CD4-positive, alpha-beta T cell treated with Interleukin-17A for 1 hour (primary cell): ENCODE results near the gene CSH2.

Experiments used
- DNase-seq: peaks from one replicate; pipeline ENCODE4 v3.0.0-alpha.2; 2020

The CSH2 gene

DNA sequence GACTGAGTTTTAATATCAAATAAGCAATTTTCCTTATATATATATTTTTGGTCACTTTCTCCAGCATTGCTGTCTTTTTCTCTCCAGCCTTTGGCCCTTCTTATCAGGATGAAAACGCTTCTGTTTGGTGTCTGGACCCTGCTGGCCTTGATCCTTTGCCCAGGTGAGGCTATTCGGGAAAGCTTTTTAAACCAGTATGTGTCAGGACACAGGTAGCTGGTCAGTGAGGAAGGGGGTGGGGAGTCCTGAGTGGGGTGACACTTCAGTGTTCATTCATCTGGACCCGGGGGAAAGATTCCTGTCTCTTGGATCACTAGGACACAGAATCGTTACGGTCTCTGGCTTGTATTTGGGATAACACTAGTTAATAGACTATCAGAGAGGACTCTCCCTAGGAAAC lies 18.8 kb downstream of the CSH2 start:
- no peak for DNase-seq

DNA sequence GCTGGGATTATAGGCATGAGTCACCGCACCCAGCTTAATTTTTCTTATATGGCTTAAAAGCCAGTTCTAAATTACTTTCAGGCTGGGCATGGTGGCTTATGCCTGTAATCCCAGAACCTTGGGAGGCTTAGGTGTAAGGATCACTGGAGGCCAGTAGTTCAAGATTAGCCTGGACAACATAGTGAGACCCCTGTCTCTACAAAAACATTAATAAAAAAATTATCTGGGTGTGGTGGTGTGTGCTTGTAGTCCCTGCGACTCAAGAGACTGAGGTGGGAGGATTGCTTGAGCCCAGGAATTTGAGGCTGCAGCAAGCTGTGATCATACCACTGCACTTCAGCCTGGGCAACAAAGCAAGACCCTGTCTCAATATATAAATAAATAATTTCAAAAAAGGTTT lies 20.2 kb downstream of the CSH2 start:
- DNase-seq = no peak

DNA sequence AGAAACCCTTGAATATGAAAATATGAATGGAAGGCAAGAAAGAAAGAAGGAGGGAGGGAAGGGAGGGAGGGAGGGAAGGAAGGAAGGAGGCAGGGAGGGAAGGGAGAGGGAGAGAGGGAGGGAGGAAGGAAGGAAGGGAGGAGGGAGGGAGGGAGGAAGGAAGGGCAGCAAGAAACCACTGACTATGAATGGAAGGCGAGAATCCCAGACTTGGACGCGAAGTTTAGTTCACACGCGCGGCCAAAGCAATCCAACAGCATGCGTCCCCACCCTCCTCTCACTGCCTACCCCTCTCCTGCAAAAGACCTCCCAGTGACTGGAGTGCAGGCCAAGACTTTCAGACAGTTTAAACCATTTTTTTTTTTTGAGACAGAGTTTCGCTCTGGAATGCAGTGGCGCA lies 23.1 kb downstream of the CSH2 start:
- no peak for DNase-seq

DNA sequence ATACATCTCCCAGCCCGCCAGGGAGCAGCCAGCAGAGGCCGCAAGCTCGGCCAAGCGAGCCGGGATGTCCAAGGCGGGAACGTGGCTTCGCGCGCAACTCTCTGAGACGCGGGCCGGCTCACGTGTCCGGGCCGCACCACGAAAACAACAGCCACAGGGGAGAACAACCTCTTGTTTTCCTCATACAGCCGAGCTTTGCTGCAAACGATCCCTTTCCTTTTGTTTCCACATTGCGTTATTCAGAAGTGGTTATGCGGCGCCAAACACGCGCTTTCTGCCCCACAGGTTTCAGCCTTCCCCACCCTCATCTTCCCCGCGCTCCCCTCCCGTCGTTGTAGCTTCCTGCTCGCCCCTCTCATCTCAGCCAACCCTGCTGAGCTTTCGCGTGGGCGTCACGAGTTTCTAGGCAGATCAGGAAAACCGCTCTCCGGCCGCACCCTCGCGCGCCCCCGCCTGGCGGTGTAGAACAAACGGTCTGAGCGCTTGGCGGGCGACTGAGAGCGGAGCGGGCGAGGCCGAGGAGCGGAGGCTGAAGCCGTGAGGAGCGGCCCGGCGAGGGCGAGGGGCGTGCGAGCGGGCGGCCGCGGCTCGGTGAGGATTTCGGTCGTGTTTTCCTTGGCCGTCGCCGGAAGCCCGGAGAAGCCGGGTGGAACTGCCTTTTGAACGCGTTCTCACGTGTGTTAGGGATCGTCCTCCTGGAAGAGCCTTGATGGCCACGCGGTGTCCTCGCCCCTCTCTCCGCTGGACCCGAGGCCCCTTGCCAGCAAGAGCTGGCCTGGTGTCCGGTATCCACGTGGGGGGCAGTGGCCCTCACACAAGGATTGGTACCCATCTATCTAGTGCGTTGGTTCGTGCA lies 24.4 kb downstream of the CSH2 start:
- DNase-seq = peak; percentile 95

DNA sequence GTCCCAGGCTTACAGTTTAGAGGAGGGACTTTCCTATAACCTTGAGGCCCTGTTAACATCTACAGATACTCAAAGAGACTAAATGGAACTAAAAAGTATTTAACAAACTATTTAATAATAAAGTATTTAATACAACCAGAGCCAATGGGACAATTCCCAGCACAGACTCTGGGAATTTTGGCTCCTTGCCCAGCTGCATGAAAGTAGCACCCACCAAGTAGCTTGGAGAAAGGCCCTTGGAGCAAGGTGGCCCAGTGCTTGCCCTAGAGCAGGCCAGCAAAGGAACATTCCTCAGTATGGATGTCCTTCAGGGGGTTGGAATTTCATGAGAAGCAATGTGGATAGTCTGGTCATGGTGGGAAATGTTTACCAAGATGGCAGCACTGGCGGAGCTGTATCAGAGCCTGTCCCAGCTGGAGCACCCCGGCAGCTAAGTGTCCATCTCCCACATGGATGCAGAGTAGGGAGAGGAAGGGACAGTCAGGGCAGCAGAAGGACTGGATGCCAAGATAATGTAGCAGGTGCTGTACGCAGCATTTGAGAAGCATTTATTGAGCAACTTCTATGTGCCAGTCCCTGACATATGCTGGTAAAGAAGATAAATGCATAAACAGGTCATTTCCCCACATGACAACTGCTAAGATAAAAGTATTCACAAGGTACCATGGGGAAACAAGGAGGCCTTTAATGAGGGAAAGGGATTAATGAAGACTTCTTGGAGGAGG lies 25.8 kb downstream of the CSH2 start:
- no peak for DNase-seq

DNA sequence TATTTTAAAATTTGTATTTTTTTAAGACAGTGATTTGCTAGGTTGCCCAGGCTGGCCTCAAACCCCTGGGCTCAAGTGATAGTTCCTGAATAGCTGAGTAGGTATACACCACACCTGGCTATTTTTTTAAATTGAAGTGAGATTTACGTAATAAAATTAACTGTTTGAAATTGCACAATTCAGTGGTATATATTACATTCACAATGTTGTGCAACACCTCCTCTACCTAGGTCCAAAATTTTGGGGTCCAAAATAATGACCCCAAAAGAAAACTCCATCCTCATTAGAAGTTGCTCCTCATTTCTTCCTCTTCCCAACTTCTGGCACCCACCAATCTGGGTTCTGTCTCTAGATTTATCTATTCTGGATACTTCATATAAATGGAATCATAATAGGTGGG lies 28.0 kb downstream of the CSH2 start:
- DNase-seq = no peak

DNA sequence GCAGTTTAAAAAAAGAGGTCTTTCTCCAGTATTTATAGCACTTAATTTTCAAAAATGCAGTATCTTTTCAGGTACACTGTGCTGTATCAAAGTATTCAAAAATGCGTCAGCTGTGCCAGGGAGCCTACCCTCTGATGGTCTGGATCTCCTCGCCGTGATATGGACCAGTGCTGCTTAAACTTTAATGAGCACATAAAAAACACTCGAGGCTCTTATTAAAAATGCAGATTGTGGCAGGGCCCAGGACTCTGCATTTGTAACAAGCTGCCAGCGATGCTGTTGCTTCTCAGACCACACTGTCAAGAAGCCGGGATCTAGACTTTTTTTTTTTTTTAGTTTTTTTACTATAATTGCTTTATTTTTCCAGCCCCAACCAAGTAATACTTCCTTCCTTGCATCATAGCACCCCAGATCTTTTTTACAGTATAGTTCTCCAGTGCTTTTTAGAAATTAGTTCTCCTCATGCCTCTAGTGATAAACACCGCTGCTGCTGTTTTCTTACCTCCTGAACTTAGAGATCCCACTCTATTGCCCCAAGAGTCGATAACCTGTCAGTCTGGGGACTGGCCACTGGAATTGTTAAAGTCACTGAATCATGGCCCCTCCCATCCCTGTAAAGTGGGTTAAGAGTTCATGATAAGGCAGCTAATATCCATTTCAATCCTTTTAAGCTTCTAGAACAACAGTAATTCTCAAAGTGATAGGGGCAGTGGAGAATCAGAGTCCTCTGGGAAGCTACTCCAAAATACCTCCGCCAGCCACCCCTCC lies 29.4 kb downstream of the CSH2 start:
- no peak for DNase-seq

DNA sequence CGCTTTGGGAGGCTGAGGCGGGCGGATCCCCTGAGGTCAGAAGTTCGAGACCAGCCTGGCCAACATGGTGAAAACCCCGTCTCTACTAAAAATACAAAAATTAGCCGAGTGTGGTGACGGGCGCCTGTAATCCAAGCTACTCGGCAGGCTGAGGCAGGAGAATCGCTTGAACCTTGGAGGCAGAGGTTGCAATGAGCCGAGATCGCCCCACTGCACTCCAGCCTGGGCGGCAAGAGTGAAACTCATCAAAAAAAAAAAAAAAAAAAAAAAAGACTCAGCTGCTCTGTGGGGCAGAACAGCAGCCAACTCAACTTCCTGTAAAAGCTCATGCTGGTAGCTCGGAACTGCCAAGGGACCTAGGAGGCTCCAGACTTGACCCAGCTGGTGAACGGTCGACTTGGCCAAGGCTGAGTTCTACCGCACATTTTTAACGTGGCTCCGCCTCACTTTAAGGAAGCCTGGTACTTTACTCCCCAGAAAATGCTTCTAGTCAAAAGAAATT lies 30.0 kb downstream of the CSH2 start:
- DNase-seq = peak; percentile 52

DNA sequence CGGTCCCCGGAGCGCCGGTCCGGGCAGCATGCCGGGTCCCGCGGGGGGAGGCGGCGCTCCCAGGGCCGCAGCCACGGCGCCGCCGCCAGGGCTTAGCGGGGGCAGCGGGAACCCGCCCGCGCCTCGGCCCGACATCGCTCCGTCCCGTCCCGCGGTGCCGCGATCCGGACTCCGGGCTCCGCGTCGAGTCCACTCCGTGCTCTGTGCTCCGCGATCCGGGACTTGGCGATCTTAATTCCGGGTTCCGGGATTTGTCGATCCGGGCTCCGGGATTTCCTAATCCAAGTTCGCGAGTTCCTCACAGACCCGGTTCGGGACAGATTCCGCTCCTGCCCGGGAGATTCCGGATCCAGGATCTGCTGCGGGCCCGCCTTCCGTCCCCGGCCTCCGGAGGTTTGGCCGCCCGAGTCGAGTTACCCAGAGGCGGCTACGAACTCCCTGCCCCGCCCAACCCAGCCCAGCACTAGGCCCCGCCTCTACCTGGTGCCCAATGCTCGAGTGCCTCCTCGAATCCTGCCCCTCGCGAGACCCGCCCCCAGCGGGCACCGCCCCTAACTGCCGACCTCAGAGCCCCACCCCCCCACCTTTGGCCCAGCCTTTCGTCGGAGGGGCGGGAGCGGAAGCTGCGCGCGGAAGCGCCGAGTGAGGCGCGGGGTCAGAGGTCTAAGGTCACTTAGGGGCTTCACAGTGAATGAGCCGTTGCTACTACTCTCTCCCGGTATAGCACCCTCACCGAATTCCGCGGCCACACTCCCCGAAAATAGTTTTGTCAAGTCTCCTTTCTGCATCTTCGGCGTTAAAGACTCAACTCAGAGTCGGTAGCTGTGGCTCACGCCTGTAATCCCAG lies 30.7 kb downstream of the CSH2 start, which contains the start of gene SMARCD2:
TSS of gene SMARCD2 (minus strand) at position 146 of the 847 bp plus-strand sequence. CDS start at position 135, 11 bp downstream.
- DNase-seq = peak; percentile 99

DNA sequence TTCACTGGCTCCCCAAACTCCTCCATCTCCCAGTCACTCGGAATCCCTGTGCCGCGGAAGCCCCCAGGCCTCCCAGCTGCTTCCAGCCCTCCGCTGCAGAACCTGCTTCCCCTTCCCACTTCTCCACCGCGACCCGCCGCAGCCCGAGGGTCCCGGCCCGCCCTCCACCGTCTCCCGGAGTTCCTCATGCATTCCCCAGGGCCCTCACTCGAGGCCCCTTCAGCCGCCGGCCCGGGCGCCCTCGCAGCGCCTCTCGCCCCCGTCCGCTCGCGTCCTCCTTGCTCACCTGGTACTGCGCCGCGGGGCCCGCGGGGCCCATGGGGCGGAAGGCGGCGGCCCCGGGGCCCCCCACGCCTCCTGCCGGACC lies 31.3 kb downstream of the CSH2 start:
- DNase-seq = no peak

DNA sequence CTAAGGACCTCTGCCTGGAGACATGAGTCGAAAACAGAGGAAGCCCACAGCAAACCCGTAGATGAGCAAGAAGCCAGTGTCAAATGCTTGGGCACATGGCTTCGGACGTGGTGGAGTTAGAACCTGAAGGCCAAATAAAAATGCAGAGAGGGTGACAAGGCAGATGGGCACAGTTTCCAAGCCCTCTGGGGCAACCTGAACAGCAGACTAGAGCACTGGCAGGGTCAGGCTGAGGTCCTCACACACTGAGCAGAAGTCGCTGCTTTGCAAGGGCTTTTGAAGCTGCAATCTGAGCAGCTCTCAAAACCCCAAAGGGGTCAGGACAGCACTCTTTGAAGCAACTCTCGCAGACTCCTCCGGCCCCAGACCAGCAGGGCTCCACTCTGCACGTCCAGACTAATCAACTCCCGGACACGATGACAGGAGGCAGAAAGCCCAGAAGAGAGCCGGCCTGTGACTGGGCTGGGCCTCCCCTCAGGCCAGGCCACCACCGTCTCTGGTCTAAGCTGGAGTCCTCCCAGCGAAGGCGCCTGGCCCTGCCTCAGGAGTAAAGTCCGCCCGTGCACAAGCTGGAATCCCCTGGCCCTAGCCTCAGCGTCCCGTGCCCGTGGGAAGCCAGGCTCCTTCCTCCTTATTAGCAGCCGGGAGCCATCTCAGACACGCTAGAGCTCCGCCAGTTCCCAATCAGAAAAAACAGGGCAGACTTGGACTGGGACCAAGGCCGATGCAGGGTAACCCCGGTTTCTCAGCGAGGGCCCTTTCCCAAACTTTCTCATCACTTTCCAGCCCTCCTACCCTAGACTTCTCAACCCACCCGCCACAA lies 31.9 kb downstream of the CSH2 start:
- no peak for DNase-seq

DNA sequence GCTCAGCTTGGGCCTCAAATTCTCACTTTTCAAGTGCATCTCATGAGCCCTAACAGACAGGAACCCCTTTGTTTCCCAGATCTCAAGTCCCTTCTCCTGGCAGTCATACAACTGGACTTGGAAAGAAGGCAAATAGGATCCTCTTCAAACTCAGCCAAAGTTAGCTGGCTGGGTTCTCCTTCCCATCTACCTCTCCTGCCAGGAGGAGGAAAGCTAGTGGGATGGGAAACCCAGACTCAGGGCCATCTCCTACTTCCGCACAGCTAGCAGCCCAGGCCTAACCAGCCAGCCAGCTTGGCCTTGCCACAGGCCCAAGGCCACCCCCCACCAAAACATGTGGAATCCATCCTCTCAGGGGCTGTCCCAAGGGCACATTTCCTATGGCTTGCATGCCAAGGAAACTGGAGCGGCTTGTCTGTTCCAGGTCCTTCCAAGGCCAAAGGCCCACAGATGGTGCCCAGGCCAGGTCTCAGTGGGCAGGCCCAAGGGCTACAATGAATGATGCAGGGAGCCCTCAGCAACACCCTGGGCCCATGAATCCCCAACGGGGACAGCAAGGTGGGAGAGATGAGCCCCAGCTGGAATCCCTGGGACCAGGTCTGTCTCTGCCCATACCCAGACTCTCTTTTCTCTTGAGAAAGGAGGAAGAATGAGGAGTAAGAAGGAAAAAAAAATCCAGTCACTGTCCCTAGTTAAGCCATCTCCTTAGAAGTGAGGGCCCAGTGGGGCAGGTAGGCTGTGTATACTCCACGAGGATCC lies 32.7 kb downstream of the CSH2 start:
- DNase-seq = no peak

DNA sequence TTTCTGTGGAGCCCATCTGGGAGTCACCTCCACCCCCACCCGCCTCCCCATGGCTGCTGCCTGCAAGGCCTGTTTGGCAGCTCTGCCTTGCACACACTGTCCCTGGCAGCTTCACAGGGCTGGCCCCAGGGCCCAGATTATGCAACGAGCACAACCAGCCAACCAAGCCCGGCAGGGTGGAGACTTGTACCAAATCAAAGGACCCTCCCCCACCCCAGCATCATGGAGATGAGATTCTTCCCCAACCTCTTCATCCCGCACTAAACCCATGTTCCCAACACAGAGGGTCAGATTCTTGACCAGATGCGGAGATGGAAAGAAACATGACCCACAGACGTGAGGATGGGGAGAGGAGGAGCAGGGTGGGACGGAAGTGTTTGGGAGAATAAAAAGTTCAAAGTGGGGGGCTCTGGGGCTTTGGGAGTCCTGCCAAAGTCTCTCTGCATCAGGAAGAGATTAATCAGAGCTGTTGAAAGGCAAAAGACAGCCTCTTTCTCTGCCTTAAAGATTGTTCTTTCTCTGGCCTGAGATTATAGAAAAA lies 34.8 kb downstream of the CSH2 start:
- DNase-seq = no peak

DNA sequence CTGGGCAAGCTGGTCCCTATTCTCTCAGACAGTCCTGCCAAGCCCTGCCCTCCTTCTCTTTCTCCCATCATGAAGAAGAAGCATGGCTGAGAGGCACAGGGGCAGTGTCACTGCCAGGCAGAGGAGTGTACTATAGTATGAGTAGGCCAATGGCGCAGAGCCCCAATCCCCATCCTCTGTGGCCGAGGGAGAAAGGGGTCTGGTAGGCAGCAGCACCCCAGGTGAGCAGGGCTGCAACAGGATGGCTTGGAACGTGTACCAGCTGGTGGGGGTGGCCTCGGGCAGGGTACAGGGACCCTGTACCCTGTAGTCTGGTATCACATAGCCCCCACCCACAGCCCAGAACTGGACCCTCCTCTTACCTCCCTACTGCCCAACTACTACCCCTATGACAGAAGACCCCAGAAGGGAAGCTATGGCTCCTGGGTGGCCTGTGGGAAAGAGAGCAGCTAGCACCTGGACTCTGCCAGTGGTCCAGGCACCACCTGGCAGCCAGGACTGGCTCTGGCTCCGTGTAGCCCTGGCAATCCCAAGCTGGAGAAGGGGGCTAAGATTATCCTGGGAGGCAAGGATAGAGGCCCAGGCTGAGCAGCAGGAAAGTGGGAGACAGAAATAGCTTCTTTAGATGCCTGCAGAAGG lies 35.4 kb downstream of the CSH2 start:
- DNase-seq = no peak

DNA sequence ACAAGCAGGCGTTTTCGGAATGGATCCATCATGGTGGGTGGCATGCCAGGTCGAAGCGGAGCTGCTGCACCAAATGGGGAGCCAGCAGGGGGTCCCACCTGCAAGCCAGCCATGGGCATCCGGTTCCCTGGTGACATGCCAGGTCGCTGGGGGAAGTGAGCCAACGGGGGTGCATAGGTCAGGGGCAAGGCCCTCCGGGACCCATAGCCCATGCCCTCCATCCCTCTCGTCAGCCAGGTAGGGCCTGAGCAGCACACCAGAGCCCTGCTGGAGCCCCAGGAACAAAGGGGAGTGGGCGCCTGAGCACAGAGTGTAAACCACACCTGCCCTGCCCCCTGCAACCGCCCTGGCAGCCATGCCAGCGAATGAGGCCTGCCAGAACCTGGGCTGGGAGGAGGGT lies 36.0 kb downstream of the CSH2 start:
- DNase-seq = no peak

DNA sequence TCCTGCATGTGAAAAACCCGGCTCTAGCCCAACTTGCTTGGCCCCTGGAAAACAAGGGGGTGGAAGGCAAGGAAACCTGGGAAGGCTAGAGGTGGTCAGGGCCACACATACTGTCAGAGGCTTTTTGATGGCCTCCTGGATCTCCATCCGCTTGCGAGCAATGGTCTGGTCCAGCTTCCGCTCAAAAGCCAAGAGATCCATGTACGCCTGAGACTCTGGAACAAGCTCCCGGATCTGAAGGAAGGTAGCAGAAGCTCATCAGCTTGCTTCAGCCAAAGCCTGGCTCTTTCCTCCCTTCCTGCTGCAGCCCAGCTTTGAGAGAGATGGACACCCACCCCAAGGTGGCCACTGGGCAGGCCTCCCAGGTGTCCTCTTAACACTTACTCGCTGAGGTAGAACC lies 36.7 kb downstream of the CSH2 start:
- DNase-seq = no peak

DNA sequence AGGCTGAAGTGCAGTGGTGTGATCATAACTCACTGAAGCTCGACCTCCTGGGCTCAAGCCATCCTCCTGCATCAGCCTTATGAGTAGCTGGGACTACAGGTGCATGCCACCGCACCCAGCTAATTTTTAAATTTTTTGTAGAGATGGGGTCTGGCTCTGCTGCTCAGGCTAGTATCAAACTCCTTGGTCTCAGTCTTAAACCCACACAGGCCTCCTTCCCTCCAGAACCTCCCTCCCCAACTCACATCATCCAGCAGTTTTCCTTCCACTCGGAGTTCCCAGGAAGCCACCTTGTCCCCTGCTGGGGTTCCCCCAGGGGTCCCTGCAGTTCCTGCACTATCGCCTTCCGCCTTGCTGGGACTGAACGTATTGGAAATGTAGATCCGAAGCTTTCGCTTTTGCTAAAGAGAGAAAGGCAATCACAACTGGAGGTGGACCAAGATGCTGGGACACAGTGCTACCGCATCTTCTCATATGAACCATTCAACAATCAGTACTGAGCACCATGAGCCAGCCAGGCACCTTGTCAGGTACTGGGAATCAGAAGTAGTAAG lies 38.2 kb downstream of the CSH2 start:
- DNase-seq = no peak

DNA sequence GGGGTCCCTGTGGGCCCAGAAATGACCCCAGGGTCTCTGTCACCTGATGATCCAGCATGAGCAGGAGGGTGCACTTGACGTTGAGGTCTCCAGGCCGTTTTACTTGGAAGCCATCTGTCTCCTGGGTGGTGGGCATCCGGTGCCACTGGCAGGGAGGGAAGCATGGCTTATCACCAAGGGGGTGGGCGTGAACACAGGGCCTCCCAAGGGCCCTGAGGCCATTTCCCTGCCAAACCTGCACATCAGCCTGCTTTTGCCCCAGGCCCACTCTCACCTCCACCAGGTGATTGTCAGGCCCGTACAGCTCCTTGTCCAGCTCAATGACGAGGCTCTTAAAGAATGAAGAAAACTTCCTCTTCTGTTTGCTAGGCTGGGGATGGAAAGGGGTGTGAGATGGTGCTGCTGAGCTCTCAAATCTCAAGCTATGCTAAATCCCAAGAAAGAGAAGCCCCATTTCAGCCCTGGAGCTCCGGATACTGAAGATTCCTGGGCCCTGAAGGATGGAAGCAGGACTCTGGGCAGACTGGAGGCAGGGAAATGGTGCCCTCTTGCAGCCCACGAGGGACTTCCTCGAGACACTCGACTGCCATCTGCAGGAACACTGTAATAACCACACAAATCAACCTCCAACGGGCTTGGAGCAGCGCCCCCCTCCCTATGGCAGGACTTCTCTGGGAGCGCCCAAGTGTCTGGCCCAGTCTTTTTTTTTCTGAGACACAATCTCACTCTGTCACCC lies 38.9 kb downstream of the CSH2 start:
- DNase-seq = peak; percentile 79
